HL-60 (cell line): Measurements from ENCODE around the gene MGME1.

Experiments
- POLR2AphosphoS5 ChIP-seq: IDR thresholded peaks from 2 replicates; pipeline ENCODE4 v1.6.1; 2012; ENCODE audit warnings: low read depth
- REST ChIP-seq: IDR thresholded peaks from 2 replicates; pipeline ENCODE4 v1.6.1; 2012; ENCODE audit warnings: low read depth; ENCODE audit not compliant: insufficient replicate concordance

GRCh38 chr20:18009116-18009515 is 40.3 kb downstream of the MGME1 start:
- TF ChIP-seq REST (no peak), POLR2AphosphoS5 (no peak)
